ENCODE measurements around the gene ERBIN. TPM values are rescaled to one million over a fixed set of nuclear protein-coding genes. Genes with fewer than 3 reads are reported as not detected.

The ERBIN gene
- total and polyA plus RNA-seq, 10 of the 15 experiments (the other 5 are each of a cell fraction or from before 2014, with no cell fraction given): 9.5 to 91.1 (median 49.4) TPM

DNA sequence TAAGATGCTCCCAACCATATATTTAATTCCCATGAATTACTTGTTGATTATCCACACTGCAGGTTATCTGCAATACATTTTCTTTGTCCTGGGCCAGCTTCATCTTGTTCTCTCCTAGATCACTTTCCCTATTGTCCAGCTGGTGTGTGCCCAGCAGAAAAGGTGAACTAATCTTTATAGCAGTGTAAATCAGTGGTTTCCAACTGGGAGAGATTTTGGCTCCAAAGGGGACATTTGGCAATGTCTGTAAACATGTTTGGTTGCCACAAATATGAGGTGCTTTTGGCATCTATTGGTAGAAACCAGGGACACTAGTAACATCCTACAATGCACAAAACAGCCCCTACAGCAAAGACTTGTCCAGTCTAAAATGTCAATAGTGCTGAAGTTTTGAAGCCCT is 20.1 kb upstream of the ERBIN start (continued):
- TF ChIP-seq NBN (IDR thresholded peaks at IDR 0.05): no peak
- TF ChIP-seq YY1 (IDR thresholded peaks at IDR 0.05; ENCODE audit: low read depth, low read length): no peak
- TF ChIP-seq CREM (IDR thresholded peaks at IDR 0.05; ENCODE audit: low read depth): no peak
- TF ChIP-seq, protein P1, sequence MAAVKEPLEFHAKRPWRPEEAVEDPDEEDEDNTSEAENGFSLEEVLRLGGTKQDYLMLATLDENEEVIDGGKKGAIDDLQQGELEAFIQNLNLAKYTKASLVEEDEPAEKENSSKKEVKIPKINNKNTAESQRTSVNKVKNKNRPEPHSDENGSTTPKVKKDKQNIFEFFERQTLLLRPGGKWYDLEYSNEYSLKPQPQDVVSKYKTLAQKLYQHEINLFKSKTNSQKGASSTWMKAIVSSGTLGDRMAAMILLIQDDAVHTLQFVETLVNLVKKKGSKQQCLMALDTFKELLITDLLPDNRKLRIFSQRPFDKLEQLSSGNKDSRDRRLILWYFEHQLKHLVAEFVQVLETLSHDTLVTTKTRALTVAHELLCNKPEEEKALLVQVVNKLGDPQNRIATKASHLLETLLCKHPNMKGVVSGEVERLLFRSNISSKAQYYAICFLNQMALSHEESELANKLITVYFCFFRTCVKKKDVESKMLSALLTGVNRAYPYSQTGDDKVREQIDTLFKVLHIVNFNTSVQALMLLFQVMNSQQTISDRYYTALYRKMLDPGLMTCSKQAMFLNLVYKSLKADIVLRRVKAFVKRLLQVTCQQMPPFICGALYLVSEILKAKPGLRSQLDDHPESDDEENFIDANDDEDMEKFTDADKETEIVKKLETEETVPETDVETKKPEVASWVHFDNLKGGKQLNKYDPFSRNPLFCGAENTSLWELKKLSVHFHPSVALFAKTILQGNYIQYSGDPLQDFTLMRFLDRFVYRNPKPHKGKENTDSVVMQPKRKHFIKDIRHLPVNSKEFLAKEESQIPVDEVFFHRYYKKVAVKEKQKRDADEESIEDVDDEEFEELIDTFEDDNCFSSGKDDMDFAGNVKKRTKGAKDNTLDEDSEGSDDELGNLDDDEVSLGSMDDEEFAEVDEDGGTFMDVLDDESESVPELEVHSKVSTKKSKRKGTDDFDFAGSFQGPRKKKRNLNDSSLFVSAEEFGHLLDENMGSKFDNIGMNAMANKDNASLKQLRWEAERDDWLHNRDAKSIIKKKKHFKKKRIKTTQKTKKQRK (IDR thresholded peaks at IDR 0.05; ENCODE audit: low read depth, low read length): no peak

DNA sequence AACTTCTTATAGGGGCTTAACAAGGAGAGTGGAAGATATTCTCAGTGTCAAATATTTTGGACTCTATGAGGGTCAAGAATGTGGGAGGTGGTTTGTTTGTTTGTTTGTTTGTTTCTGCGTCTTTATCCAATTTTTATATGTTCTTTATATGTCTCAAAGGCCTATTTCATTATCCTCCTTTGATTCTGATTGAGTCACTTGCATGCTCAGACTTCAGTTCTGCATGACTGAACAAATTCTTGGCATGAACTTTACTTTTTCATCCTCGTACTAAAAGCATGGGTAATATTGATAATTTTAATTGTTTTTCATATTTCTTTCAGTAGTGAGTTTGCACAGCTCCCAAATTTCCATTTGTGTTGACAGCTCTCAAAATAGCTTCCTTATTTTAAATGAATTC is 19.2 kb upstream of the ERBIN start:
- CTCF ChIA-PET: interaction anchor here (1.2 kb wide), 1 partner anchor 164 kb away, joined by 3 read pairs; no protein-coding TSS in a partner anchor
- Histone ChIP-seq H3K4me2 (ENCODE audit: control insufficient read depth, insufficient read depth) (no peak overlapping the region), H3K4me1 (ENCODE audit: control insufficient read depth, insufficient read depth, low read length) (no peaks in the 10 kb centered on the region), H4K20me1 (ENCODE audit: control insufficient read depth, insufficient read depth) (no peaks in the 10 kb centered on the region), H3K9me3 (replicated peaks; ENCODE audit: control insufficient read depth, insufficient read depth, low read length) (no peaks in the 10 kb centered on the region), H3K4me3 (no peak overlapping the region), H3K79me2 (ENCODE audit: control insufficient read depth, insufficient read depth, low read length) (no peaks in the 10 kb centered on the region), H3K27me3 (replicated peaks in 1 of 2; ENCODE audit: control insufficient read depth in 2 of 2, insufficient read depth in 2 of 2, low read length in 1 of 2) (no peaks in the 10 kb centered on the region), H3K27ac (ENCODE audit: control insufficient read depth, insufficient read depth) (no peak overlapping the region), H2AFZ (ENCODE audit: control insufficient read depth, low read depth, low read length) (no peak overlapping the region), H3K36me3 (ENCODE audit: control insufficient read depth in 2 of 2, insufficient read depth in 2 of 2, low read length in 1 of 2) (no peaks in the 10 kb centered on the region), H3K9ac (ENCODE audit: control insufficient read depth, insufficient read depth, low read length) (no peak overlapping the region)
- 21% methylated on average over 2 of the region's 2 CpGs for WGBS (ENCODE audit: insufficient coverage, insufficient replicate concordance, low lambda C conversion rate, missing lambda C conversion rate)
- POLR2A ChIA-PET: interaction anchor here (0.6 kb wide), 2 partner anchors 19 to 94 kb away, joined by 4 read pairs; no protein-coding TSS in a partner anchor
- DNase-seq (ENCODE audit: low read depth, low spot score) (no peak), FAIRE-seq (no peak), ATAC-seq (no peak)
- no TSS peak for BruUV-seq (replicated peaks)
- RAD21 ChIA-PET (ENCODE audit: unreplicated experiment): no interaction called here
- SMC1A ChIA-PET (ENCODE audit: uncharacterized antibody, unreplicated experiment): interaction anchor here (1.1 to 1.5 kb wide), 4 partner anchors 10 to 164 kb away, joined by 3 read pairs; no protein-coding TSS in a partner anchor
- TF ChIP-seq RELA (IDR thresholded peaks at IDR 0.05; ENCODE audit: borderline replicate concordance, partially characterized antibody) (no peak), NFIC (IDR thresholded peaks at IDR 0.05; ENCODE audit: low read depth, low read length) (no peak), TCF12 (IDR thresholded peaks at IDR 0.05; ENCODE audit: low read depth, low read length) (no peak), IRF3 (IDR thresholded peaks at IDR 0.05) (no peak)
- intact Hi-C loops (cut with micrococcal nuclease; ENCODE audit: unreplicated experiment): no loop called here
- in situ Hi-C loops (cut with MboI): no loop called here

Measured in GM12878 (cell line).